GM12874 (cell line): ENCODE data around the gene OR10X1.

Experiments used
- TF ChIP-seq, protein P1 (sequence below): IDR thresholded peaks from 2 replicates; pipeline ENCODE4 v1.5.1; 2011; ENCODE audit warnings: low read depth, mild to moderate bottlenecking, control low read depth, low read length, moderate library complexity; ENCODE audit not compliant: insufficient read depth

Gene OR10X1, protein sequence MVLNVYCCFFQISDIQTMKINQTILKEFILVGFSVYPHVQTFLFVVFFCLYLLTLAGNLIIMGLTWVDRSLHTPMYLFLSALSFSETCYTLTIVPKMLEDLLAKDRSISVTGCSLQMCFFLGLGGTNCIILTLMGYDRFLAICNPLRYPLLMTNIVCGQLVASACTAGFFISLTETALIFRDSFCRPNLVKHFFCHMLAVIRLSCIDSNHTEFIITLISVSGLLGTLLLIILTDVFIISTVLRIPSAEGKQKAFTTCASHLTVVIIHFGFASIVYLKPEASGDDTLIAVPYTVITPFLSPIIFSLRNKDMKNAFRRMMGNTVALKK

DNA sequence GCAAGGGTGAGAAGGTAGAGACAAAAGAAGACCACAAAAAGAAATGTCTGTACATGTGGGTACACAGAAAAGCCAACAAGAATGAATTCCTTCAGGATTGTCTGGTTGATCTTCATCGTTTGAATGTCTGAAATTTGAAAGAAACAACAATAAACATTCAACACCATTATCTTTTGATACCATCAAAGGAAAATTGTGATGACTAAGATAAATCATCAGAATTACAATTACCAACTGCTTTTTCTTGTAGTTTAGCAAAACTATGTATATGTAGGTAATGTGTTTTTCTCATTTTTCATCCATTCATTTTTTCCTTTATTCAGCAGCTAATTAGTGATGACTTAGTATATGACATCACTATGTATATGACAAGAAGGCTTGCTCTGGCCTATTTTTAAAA, at the start of gene OR10X1:
Gene OR10X1, minus strand, starts transcription at position 167 of the 400 bp plus-strand sequence. Its CDS starts 0 bp downstream, at position 167.
- TF ChIP-seq, protein P1, sequence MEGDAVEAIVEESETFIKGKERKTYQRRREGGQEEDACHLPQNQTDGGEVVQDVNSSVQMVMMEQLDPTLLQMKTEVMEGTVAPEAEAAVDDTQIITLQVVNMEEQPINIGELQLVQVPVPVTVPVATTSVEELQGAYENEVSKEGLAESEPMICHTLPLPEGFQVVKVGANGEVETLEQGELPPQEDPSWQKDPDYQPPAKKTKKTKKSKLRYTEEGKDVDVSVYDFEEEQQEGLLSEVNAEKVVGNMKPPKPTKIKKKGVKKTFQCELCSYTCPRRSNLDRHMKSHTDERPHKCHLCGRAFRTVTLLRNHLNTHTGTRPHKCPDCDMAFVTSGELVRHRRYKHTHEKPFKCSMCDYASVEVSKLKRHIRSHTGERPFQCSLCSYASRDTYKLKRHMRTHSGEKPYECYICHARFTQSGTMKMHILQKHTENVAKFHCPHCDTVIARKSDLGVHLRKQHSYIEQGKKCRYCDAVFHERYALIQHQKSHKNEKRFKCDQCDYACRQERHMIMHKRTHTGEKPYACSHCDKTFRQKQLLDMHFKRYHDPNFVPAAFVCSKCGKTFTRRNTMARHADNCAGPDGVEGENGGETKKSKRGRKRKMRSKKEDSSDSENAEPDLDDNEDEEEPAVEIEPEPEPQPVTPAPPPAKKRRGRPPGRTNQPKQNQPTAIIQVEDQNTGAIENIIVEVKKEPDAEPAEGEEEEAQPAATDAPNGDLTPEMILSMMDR: no peak

DNA sequence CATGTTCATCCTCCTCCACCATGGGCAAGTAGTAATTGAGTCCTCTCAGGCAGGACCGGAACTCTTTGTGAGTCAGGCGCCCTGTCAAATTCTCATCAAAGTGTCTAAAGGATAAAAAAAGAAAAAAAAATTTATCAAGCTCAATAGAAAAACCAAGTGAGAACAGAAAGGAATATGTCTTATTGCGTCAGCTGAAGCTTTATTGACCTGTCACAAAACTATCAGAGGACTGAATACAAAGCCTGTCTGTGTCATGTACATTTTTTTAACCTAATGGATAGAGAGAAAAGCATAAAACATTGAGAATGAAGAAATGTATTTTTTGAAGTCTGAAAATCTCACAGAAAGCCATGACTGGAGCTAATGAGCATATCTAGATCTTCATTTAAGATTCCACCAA, 34.1 kb upstream of the OR10X1 start:
- TF ChIP-seq, protein P1: no peak

DNA sequence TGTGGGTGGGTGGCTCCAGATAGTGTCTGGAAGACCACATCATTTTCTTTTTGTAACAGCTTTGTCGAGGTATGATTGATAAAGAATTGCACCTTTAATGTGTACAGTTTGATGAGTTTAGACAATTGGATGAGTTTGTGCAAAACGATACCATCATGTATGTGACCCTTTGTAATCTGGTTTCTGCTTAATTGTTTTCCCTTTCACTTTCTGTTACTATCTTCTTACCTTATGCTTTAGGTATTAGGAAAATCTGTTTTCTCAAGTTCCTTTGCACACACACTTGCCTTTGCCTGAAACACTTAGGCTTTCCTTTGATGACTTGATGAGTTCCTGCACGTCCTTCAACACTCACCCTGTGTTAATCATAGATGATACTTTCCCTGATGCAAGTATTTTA, 32.2 kb upstream of the OR10X1 start:
- TF ChIP-seq, protein P1: no peak

DNA sequence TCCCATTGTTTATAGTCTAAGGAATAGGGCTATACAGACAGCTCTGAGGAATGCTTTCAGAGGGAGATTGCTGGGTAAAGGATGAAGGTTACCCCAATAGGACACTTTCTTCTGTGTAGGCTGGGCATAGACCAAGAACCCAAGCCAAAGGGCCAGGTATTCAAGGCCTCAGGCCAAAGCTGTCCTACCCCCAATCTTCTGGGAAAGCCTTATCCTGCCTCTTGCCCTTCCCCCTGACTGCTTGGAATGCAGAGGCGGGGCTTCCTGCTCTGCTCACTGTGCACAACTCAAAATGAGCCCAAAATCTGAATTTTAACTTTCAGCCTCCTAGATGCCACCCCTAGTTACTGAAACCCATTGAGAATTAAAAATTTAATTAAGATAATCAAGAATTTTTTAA, 27.6 kb upstream of the OR10X1 start:
- TF ChIP-seq, protein P1: no peak

DNA sequence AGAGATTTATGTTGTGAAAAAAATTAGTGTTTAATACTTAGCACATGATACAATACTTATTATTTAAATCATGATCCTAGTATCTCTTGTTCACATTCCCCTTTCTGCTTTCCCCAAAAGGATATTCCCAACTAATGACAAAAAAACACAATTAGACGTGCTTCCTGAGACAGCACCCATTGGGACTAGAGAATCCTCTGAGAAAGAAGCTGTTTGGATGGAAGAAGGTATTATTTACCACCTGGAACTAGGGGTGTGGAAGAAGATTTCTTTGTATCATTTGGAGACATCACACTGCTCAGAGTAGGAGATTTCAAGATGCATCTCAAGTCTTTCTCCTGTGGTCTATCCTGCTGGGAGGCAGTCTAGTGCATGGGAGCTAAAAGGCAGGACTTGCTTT, 25.3 kb upstream of the OR10X1 start, which contains the start of gene OR10Z1:
Gene OR10Z1, plus strand, starts transcription at position 301 of the 400 bp plus-strand sequence. CDS start 1,171 bp downstream, outside the sequence.
- TF ChIP-seq, protein P1: no peak

DNA sequence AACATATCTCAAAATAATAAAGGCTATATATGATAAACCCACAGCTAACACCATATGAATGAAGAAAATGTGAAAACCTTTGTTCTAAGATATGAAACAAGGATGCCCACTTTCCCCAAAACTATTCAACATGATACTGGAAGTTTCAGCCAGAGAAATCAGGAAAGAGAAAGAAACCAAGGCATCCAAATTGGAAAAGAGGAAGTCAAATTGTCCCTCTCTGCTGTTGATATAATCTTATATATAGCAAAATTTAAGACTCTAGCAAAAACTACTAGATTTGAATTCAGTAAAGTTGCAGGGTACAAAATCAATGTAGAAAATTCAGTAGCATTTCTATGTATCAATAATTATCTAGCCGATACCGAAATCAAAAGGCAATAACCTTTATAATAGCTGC, 21.0 kb upstream of the OR10X1 start:
- TF ChIP-seq, protein P1: no peak

DNA sequence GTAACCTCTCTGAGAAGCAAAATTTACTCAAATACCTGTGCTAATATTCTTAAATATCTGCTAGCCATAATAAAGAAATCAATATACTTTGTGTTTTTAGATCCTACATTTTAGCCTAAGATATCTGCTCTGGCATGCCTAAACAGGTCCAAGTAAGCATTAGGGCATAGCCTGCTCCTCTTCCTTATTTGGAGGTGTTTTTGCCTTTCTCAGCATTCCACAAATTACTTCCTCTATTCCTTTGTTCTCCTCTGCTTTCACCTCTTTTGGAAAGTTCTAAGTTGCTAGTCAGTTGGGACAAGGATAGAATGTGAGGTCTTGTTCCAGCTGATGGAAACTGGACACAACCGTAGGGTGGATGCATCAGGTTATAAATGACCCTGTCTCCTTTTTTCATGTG, 7.2 kb upstream of the OR10X1 start:
- TF ChIP-seq, protein P1: no peak
